Fibroblast of the conjunctiva (primary cell): ENCODE data around the gene NPM1.

ENCODE experiments used
- DNase-seq: peaks from one replicate; pipeline ENCODE4 v3.0.0-alpha.2; 2010; ENCODE audit warnings: low read depth

NPM1 gene

GRCh38 chr5:171428168-171428696 is 40.6 kb downstream of the NPM1 start:
- DNase-seq, result no peak

- DNase-seq, result no peak
Measured at GRCh38 chr5:171428809-171429542, 41.3 kb downstream of the NPM1 start.

- DNase-seq, result no peak
Measured at GRCh38 chr5:171429543-171429910, 41.9 kb downstream of the NPM1 start.

DNA sequence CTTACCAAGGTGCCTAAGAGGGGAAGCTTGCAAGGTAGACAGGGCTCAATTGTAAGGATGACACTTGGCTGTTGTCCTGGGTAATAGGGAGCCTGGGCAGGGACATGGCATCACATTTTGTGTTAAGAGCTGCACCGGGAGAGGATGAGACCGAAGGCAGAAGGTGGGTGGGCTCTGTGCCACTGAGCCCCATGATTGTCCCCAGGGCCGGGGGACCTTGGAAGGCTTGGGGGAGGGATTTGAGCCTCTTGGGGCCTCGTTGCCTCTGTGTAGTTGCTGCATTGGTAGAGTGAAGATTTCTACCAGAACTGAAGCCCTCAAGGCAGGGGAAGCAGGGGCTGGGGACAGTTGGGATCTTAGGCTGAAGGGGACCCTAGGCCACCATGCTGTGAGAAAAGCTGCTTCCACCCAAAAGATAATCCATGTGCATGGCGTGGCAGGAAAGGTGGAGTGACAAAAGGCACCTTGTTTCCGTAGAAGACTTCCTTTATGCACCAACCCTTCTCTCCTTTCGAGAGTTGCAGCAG is 43.7 kb downstream of the NPM1 start:
- DNase-seq, result no peak

DNA sequence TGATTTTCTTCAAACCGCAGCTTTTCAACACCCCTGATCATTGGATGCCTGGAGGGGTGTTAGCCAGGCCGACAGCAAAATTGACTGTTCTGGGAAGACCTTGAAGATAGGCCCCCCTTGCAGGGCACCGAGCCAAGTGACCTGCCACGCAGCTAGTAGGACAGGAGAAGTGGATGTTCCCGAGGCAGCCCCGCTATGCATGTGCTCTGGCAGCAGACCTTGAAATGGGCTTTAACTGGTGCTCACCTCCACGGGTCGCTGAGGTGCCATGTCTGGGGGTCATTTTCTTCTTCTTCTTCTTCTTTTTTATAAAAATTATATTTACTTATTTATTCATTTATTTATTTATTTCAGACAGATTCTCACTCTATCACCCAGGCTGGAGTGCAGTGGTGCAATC is 44.4 kb downstream of the NPM1 start:
- no peak for DNase-seq

DNA sequence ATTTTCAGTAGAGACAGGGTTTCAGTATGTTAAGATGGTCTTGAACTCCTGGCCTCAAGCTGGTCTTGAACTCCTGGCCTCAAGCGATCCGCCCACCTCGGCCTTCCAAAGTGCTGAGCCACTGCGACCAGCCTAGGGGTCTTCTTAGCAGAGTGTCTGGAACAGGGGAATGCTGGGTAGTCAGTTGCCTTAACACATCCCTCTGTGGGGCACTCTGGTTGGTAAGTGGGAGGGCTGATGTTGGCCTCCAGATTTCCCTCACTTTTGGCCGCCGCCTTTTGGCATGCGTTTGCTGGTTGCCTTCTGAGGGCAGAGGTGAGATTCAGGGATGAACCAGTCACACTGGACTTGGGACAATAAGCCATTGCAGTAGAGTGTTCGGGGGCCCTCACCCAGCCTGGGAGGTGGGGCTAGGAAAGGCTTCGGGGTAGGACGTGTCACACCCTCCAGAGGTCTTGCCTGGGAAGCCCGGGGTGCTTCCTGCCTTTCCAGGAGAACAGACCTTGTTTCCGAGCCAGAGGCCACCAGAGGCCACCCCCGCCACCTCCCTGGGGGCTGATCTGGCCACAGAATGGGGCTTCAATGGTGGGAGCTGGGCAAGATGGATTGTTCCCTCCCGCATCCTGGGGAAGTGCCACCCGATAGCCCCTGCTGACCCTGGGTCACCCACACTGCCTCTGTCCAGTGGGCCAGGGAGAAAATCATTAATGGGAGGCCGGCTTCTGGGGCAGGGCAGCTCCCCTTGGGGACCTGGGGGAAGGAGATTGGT is 45.1 kb downstream of the NPM1 start:
- no peak for DNase-seq

DNA sequence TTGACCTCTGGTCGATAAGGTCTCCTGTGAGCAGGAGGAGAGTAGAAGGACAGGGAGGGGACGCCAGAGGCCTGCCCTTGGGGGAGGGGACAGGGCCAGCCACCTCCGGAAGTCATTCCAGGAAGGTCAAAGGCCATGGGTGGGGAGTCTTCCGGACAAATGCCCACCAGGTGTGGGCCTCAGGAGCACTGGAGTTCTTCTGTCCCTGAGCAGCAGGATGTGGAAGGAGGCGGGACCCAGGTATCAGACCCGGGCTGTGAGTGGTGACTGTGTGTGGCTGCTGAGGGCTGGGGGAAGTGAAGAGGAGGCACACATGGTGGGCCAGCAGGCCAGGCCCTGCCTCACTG is 45.7 kb downstream of the NPM1 start:
- no peak for DNase-seq

DNA sequence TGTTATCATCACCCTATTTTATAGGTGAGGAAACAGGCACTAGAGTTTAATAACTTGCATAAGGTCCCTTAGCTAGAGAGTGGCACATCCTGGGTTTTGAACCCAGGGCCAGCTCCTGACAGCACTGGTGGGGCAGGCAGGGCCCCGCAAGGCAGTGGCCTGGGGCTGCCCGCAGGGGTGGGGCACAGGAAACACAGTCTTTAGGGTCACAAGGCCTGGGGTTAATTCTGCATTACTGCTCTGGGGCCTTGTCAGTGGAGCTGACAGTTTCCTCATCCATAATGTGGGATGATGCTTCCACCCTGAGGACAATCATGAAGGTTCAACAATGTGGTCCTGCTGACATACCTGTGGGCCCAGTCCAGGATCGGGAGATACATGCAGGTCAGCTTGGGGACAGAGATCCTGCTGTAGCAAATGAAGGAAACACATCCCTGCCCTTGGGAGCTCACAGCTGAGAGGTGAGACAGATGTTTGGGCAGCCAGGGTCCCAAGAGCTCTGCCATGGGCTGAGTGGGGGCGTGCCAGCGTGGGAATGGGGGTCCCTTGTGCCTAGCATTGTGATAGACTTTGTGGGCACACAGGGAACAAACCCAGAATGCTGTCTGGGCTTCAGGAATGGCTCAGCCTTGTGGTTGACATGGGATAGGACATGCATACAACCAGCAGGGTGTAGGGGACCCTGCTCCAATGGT is 46.5 kb downstream of the NPM1 start:
- DNase-seq, result no peak

DNA sequence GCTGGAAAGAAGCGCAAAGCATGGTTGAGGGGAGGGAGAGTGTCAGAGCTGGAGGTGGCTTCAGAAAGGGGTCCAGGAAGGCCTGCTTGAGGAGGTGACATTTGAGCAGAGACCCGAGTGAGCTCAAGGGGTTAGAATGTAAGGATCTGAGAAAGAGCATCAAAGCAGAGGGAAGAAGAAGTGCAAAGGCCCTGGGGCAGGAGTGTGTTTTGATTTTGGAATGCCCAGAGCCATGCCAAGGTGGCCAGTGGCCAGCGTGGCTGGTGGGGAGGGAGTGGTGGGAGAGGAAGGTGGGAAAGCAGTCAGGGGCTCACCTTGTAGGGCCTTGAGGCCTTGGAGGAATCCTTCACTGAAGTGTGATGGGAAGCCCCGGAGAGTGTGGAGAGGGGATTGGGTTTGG is 47.2 kb downstream of the NPM1 start:
- no peak for DNase-seq

GRCh38 chr5:171435908-171436307 is 48.3 kb downstream of the NPM1 start:
- DNase-seq, result no peak

DNA sequence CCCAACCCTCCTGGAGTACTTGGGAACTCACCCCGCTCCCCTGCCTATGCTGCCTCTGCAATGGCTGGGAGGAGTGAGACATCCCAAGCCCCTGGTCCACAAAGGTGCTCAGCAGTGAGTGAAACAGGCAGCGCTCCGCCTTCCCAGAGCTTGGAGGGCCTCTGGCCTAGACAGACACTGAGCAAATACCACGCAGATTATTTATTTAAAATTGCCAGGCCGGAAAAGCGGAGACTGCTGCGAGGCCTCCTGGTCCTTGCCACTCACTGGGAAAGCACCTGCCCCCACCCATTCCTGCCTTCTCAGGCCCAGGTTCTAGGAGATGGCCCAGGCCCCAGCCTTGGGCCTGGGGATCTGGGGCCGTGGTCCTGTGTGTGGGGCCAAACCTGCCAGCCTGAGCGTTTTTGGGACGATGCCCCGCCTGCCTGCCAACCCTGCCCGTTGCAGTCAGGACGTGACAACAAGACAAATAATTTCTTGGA is 49.2 kb downstream of the NPM1 start:
- DNase-seq, result no peak

GRCh38 chr5:171437286-171437821 is 49.7 kb downstream of the NPM1 start:
- no peak for DNase-seq

DNA sequence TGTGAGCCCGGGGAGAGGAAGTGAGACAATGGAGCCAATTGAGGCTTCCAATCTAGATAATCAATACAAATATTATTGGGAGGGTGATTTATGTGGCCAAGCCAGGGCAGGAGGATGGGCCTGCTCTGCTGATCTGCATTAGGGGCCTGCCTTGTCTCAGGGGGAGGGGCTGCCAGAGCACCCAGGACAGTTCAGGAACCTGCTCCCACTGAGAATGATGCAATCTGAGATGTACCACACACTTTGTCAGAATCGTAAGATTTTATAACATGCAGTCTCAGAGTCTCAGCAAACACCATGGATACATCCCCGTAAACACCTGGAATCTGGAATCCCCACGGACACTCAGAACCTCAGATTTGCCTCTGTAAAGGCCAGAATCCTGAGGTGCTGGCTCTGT is 51.1 kb downstream of the NPM1 start:
- DNase-seq, result no peak

- no peak for DNase-seq
Measured at GRCh38 chr5:171441246-171441791, 53.7 kb downstream of the NPM1 start.

DNA sequence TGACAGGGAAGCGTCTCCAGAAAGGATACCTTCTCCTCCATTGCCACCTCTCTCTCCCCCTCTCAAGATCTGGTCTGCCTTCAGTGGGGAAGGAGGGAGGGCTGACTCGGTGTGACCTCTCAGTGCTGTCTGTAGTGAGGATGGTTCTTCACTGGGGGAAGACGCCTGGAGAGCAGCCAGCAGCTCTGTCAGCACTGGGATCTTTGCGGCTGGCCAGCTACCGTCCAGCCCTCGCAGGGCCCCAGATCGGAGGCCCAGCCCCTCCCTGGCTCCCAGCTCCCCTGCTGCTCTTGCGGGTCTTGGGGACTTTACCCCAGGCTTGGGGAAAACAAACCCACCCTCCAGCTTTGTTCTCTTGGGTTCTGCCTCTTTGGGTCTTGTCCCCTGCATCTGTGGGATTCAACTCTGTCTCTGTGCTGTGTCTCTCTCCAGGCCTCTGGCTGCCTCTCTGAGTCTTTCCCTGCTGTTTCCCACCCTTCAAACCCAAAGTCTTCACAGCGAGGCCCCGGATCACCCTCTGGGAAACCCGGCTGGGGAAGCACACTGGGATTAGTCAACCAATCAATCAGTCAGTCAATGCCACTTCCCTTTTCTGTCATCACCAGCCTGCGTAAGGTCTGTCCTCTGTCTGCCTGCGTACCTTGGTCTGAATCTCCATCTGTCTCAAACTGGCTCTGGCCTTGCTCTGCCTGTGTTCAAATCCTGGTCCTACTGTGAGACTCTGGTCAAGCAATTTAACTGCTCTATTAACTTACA is 54.8 kb downstream of the NPM1 start:
- DNase-seq, result no peak

DNA sequence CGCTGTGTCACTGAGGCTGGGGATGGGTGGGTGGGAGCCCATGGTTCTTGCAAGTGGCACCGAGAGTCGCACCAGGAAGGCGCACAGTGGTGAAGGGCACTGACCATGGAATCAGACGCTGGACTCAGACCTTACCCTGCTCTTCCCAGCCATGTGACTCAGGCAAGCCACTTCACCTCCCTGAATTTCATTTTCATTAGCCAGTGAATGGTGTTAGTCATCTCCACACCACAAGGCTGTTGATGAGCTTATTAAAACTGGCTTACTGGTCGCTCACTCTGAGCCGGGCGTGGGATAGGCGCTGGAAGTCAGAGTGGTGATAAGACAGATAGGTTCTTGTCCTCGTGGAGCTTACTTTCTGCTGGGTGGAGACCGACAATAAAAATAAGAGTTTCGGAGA is 56.9 kb downstream of the NPM1 start:
- DNase-seq, result no peak

GRCh38 chr5:171445644-171446516 is 58.2 kb downstream of the NPM1 start:
- peak; percentile 40 for DNase-seq

DNA sequence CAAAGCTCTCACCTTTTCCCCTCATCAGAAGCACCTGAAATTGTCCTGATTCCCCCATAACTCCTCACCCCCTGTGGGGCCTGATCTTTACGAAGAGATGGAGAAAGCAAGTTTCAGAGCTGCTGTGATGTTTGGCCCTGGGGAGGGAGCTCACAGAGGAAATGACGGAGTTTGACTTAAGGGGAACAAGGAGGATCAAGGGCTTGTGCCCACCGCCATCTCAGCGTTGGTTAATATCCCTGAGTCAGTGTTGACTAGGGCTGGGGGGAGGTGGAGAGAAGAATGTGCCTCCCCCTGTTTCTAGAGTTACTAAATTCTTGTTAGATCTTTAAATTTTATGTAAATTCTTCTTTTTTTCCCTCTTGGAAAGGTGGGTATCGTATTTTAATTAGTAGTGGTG is 59.6 kb downstream of the NPM1 start:
- no peak for DNase-seq

- no peak for DNase-seq
Measured at GRCh38 chr5:171449426-171449825, 61.8 kb downstream of the NPM1 start.
